ENCODE data around the gene PDE11A. TPM values are rescaled to one million over a fixed set of nuclear protein-coding genes. Genes with fewer than 3 reads are reported as not detected.
"Not testable (repeated sequence)": the region's sequence is repeated elsewhere in the genome, so short reads cannot be mapped to it uniquely, and the experiment has no call there.

PDE11A gene
- total RNA-seq, 5 donors from 2014 or later (not counting 1 experiment from before 2014, with no cell fraction given), result not detected

DNA sequence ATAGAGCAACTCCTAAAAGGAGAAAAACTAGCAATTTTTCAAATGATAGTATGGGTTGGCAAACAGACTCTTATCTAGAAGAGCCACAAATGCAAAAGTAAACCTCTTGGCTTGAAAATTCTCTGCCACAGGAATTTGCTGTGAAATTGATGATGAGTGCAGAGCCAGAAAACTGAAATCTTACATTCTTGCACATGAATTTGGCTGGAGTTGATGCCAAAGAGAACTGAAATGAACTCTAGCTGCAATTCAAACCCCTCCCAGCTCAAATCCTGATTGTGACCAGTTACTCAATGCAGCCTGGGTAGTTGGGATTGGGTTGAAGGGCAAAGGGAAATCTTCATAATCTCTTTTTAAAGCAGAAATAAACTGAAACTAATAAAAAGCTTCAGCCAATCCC lies 266.6 kb downstream of the PDE11A start:
- ATAC-seq (replicated peaks in 1 of 4) (no peak), DNase-seq (no peak)
- H3K4me3 ChIP-seq (ENCODE audit: control insufficient read depth in 1 of 2, extremely low read depth in 1 of 2, low read length in 1 of 2), result no peak overlapping the region
- H3K27ac ChIP-seq (ENCODE audit: low read length), result no peak overlapping the region
- H3K9me3 Mint-ChIP-seq, result peaks cover 0 to 9% (median 4%) of the 10 kb centered on the region in 3 donors
- POLR2A ChIA-PET, result no interaction called here
- no peaks in the 10 kb centered on the region for H3K4me1 Mint-ChIP-seq
- no peaks in the 10 kb centered on the region for H3K9me3 ChIP-seq
- no peaks in the 10 kb centered on the region for H3K27me3 ChIP-seq (replicated peaks in 1 of 2; ENCODE audit: control insufficient read depth in 2 of 2, extremely low read depth in 1 of 2, insufficient read depth in 2 of 2, low read length in 1 of 2)
- H3K36me3 Mint-ChIP-seq, result peaks cover 3% of the 10 kb centered on the region
- no peak overlapping the region for H3K27ac Mint-ChIP-seq
- CTCF ChIA-PET, result no interaction called here
- no peak overlapping the region for H3K4me3 Mint-ChIP-seq
- no peaks in the 10 kb centered on the region for H3K36me3 ChIP-seq (ENCODE audit: control insufficient read depth in 2 of 2, extremely low read depth in 1 of 2, insufficient read depth in 1 of 2, low read length in 1 of 2)
- H3K27me3 Mint-ChIP-seq, result peaks cover 10 to 24% of the 10 kb centered on the region in 2 donors
- H3K4me1 ChIP-seq (ENCODE audit: control insufficient read depth in 1 of 2, extremely low read depth in 1 of 2, insufficient read depth in 2 of 2, low read length in 2 of 2), result no peaks in the 10 kb centered on the region

DNA sequence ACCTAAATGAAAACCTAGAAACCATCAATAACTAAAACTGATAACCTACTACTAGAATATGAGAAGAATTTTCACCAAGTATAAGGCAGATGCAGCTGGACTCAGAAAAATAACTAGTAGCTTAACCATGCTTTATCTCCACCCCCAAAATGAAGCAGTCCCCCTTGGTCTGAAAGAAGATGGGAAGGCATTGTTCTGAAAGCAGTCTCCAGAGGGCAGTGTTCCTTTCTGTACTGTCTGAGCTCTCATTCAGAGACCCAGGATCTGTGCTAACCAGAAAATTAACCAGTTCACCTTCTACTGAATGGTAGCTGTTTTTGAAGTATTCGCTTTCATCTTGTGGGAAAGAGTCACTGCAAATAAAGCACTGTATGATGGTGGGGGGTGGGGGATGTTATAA lies 273.0 kb downstream of the PDE11A start:
- DNase-seq (peak in 1 of 35 experiments; percentile 9), ATAC-seq (replicated peaks in 1 of 4) (no peak)
- no CpG with 5 or more reads among the region's 1 CpG for WGBS (ENCODE audit: insufficient coverage)

DNA sequence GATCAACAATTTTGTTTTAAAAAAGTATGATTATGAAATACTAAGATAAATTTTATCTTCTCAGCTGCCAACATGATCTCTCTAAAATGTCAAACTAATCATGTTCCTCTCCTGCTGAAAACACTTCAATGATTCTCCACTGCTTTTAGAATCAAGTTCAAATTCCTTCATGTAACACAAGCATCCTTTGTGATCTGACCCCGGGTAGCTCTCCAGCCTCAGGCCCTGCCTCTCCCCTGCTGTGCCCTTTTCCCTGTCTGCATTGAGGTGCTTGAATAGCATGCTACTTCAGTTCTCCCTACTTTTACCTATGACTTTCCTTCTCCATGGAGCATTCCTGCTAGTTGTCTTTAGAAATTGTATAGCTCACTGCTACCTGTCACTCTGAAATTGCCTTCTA lies 274.8 kb downstream of the PDE11A start:
- ChIA-PET POLR2A (no interaction called here), CTCF (interaction anchor here in 1 of 2 donors (1.0 kb wide), 1 partner anchor 13 kb away, joined by 3 read pairs; no protein-coding TSS in a partner anchor)
- ATAC-seq (replicated peaks in 1 of 4) (no peak), DNase-seq (no peak)
- H3K36me3 Mint-ChIP-seq, result no peaks in the 10 kb centered on the region
- WGBS (ENCODE audit: insufficient coverage), result 67% methylated on average over 1 of the region's 1 CpG
- H3K4me3 Mint-ChIP-seq, result no peak overlapping the region
- H3K9me3 ChIP-seq, result no peaks in the 10 kb centered on the region
- no peaks in the 10 kb centered on the region for H3K36me3 ChIP-seq (ENCODE audit: control insufficient read depth in 2 of 2, extremely low read depth in 1 of 2, insufficient read depth in 1 of 2, low read length in 1 of 2)
- no peaks in the 10 kb centered on the region for H3K4me1 ChIP-seq (ENCODE audit: control insufficient read depth in 1 of 2, extremely low read depth in 1 of 2, insufficient read depth in 2 of 2, low read length in 2 of 2)
- H3K27me3 Mint-ChIP-seq, result peaks cover 24 to 29% of the 10 kb centered on the region in 2 donors
- H3K4me3 ChIP-seq (ENCODE audit: control insufficient read depth in 1 of 2, extremely low read depth in 1 of 2, low read length in 1 of 2), result no peak overlapping the region
- no peak overlapping the region for H3K27ac ChIP-seq (ENCODE audit: low read length)
- H3K27ac Mint-ChIP-seq, result no peak overlapping the region
- no peaks in the 10 kb centered on the region for H3K4me1 Mint-ChIP-seq
- H3K9me3 Mint-ChIP-seq, result no peaks in the 10 kb centered on the region
- peaks cover 0 to 3% of the 10 kb centered on the region in 2 experiments for H3K27me3 ChIP-seq (replicated peaks in 1 of 2; ENCODE audit: control insufficient read depth in 2 of 2, extremely low read depth in 1 of 2, insufficient read depth in 2 of 2, low read length in 1 of 2)

More for the DNA sequence above, 273.0 kb downstream of the PDE11A start:
- POLR2A ChIA-PET, result no interaction called here
- Mint-ChIP-seq H3K27me3 (peaks cover 24 to 37% of the 10 kb centered on the region in 2 donors), H3K36me3 (no peaks in the 10 kb centered on the region), H3K9me3 (peaks cover 0 to 3% (median 0%) of the 10 kb centered on the region in 3 donors), H3K27ac (no peak overlapping the region), H3K4me3 (no peak overlapping the region), H3K4me1 (no peaks in the 10 kb centered on the region)
- Histone ChIP-seq H3K4me1 (ENCODE audit: control insufficient read depth in 1 of 2, extremely low read depth in 1 of 2, insufficient read depth in 2 of 2, low read length in 2 of 2) (no peaks in the 10 kb centered on the region), H3K4me3 (ENCODE audit: control insufficient read depth in 1 of 2, extremely low read depth in 1 of 2, low read length in 1 of 2) (no peak overlapping the region), H3K36me3 (ENCODE audit: control insufficient read depth in 2 of 2, extremely low read depth in 1 of 2, insufficient read depth in 1 of 2, low read length in 1 of 2) (no peaks in the 10 kb centered on the region), H3K27ac (ENCODE audit: low read length) (no peak overlapping the region), H3K9me3 (no peaks in the 10 kb centered on the region), H3K27me3 (replicated peaks in 1 of 2; ENCODE audit: control insufficient read depth in 2 of 2, extremely low read depth in 1 of 2, insufficient read depth in 2 of 2, low read length in 1 of 2) (peaks cover 0 to 3% of the 10 kb centered on the region in 2 experiments)
- CTCF ChIA-PET, result interaction anchor here in 1 of 2 donors (0.6 to 1.6 kb wide), 3 partner anchors 12 to 1904 kb away, joined by 3 to 6 read pairs (median 3); no protein-coding TSS in a partner anchor

DNA sequence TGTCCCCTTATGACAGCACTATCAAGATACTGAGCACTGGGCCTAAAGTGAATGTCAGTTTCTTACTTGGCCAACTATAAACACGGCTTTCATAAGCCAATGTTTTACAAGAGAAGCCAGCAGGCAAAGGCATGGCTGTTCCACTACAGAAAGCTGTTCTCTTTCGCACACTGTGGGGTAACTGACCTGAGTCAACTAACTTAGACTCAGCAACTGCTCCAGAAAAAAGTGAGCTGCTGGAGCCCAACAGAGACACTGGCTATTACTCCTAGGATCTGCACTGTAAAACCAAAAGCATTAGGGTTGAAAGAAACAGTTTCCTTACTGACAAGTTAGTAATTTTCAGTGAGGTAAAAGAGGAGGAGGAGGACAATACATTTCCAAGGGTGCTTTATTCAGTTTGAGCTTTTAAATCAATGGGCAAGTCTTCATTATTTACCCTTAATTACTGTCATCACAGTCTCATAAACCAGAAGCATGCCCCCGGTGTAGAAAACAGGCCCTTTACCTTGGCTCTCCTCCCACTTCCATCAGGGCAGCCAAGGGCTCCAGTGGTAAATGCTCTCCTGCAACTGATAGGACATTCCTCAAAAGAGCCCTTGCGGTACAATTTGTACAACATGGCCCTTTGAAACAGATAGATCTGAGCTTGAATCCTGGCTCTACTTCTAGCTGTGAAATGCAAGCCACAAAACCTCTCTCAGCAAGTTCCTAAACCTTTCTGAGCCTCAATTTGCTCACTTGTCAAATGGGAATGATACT lies 275.7 kb downstream of the PDE11A start:
- no peaks in the 10 kb centered on the region for H3K9me3 ChIP-seq
- no peak overlapping the region for H3K4me3 ChIP-seq (ENCODE audit: control insufficient read depth in 1 of 2, extremely low read depth in 1 of 2, low read length in 1 of 2)
- Mint-ChIP-seq H3K36me3 (no peaks in the 10 kb centered on the region), H3K4me1 (no peaks in the 10 kb centered on the region), H3K4me3 (no peak overlapping the region), H3K9me3 (no peaks in the 10 kb centered on the region), H3K27me3 (peaks cover 22% of the 10 kb centered on the region in 2 donors), H3K27ac (no peak overlapping the region)
- peaks cover 0 to 3% of the 10 kb centered on the region in 2 experiments for H3K27me3 ChIP-seq (replicated peaks in 1 of 2; ENCODE audit: control insufficient read depth in 2 of 2, extremely low read depth in 1 of 2, insufficient read depth in 2 of 2, low read length in 1 of 2)
- DNase-seq (no peak), ATAC-seq (replicated peaks in 1 of 4) (no peak)
- no peak overlapping the region for H3K27ac ChIP-seq (ENCODE audit: low read length)
- ChIA-PET POLR2A (no interaction called here), CTCF (interaction anchor here in 1 of 2 donors (1.0 kb wide), 1 partner anchor 12 kb away, joined by 3 read pairs; no protein-coding TSS in a partner anchor)
- no peaks in the 10 kb centered on the region for H3K36me3 ChIP-seq (ENCODE audit: control insufficient read depth in 2 of 2, extremely low read depth in 1 of 2, insufficient read depth in 1 of 2, low read length in 1 of 2)
- 75% methylated on average over 2 of the region's 4 CpGs for WGBS (ENCODE audit: insufficient coverage)
- no peaks in the 10 kb centered on the region for H3K4me1 ChIP-seq (ENCODE audit: control insufficient read depth in 1 of 2, extremely low read depth in 1 of 2, insufficient read depth in 2 of 2, low read length in 2 of 2)

DNA sequence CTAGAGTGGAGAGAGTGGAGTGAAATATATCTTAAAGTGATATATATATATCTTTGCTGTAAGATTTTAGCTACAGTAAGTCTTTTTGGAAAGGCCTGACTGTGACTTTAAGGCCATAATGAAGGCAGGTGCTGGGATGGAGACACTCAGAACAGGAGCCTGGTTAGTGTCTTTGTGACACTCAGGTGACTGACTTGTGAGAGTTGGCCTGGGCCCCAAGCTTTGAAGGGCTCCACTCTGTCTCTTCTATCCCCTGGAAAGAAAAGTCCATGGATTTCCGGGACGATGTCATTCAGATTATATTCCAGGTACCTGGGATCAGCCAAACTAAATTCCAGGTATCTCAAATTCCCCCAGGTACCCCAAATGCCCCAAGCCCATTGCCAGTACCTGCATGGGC lies 276.6 kb downstream of the PDE11A start:
- H3K27ac Mint-ChIP-seq, result no peak overlapping the region
- H3K36me3 ChIP-seq (ENCODE audit: control insufficient read depth in 2 of 2, extremely low read depth in 1 of 2, insufficient read depth in 1 of 2, low read length in 1 of 2), result no peaks in the 10 kb centered on the region
- ChIA-PET POLR2A (no interaction called here), CTCF (no interaction called here)
- DNase-seq (no peak), ATAC-seq (replicated peaks in 1 of 4) (no peak)
- no peaks in the 10 kb centered on the region for H3K36me3 Mint-ChIP-seq
- H3K4me3 Mint-ChIP-seq, result no peak overlapping the region
- H3K4me3 ChIP-seq (ENCODE audit: control insufficient read depth in 1 of 2, extremely low read depth in 1 of 2, low read length in 1 of 2), result no peak overlapping the region
- H3K9me3 ChIP-seq, result no peaks in the 10 kb centered on the region
- WGBS (ENCODE audit: insufficient coverage), result no CpG with 5 or more reads among the region's 2 CpGs
- no peaks in the 10 kb centered on the region for H3K4me1 Mint-ChIP-seq
- no peaks in the 10 kb centered on the region for H3K9me3 Mint-ChIP-seq
- H3K27ac ChIP-seq (ENCODE audit: low read length), result no peak overlapping the region
- peaks cover 0 to 3% of the 10 kb centered on the region in 2 experiments for H3K27me3 ChIP-seq (replicated peaks in 1 of 2; ENCODE audit: control insufficient read depth in 2 of 2, extremely low read depth in 1 of 2, insufficient read depth in 2 of 2, low read length in 1 of 2)
- peaks cover 17 to 18% of the 10 kb centered on the region in 2 donors for H3K27me3 Mint-ChIP-seq
- no peaks in the 10 kb centered on the region for H3K4me1 ChIP-seq (ENCODE audit: control insufficient read depth in 1 of 2, extremely low read depth in 1 of 2, insufficient read depth in 2 of 2, low read length in 2 of 2)

DNA sequence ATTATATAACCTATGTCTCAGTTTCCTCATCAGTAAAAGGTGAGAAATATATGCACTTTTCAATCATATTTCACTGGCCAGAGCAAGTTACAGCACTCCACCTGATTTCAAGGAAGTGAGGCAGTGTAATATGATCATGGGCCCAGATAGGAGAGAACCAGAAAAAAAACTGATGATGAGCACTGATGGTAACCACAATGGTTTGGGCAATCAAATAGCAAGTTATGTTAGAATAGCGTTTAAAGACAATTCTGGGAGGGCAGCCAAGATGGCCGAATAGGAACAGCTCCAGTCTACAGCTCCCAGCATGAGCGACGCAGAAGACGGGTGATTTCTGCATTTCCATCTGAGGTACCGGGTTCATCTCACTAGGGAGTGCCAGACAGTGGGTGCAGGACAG lies 287.4 kb downstream of the PDE11A start:
- H3K36me3 ChIP-seq (ENCODE audit: control insufficient read depth in 2 of 2, extremely low read depth in 1 of 2, insufficient read depth in 1 of 2, low read length in 1 of 2); POLR2A ChIA-PET; H3K27me3 Mint-ChIP-seq; H3K36me3 Mint-ChIP-seq; H3K4me3 Mint-ChIP-seq; H3K27me3 ChIP-seq (replicated peaks in 1 of 2; ENCODE audit: control insufficient read depth in 2 of 2, extremely low read depth in 1 of 2, insufficient read depth in 2 of 2, low read length in 1 of 2); H3K9me3 Mint-ChIP-seq; H3K9me3 ChIP-seq; ATAC-seq (replicated peaks in 1 of 4); DNase-seq; H3K4me3 ChIP-seq (ENCODE audit: control insufficient read depth in 1 of 2, extremely low read depth in 1 of 2, low read length in 1 of 2): not testable (repeated sequence)
- Histone ChIP-seq H3K4me1 (ENCODE audit: control insufficient read depth in 1 of 2, extremely low read depth in 1 of 2, insufficient read depth in 2 of 2, low read length in 2 of 2) (peaks cover 5 to 12% of the 10 kb centered on the region in 2 experiments), H3K27ac (ENCODE audit: low read length) (peak overlapping the region; percentile 60)
- 100% methylated on average over 1 of the region's 6 CpGs for WGBS (ENCODE audit: insufficient coverage)
- peak overlapping the region; percentile 74 to 82 for H3K27ac Mint-ChIP-seq
- CTCF ChIA-PET, result interaction anchor here in 1 of 2 donors (1.3 kb wide), 1 partner anchor 12 kb away, joined by 3 read pairs; no protein-coding TSS in a partner anchor
- peaks cover 29 to 39% (median 34%) of the 10 kb centered on the region in 3 donors for H3K4me1 Mint-ChIP-seq

Measured in T-cell (primary cell).